Ascending aorta (tissue), 2 donors: ENCODE measurements around the gene ABCC1. TPM values are rescaled to one million over a fixed set of nuclear protein-coding genes. Genes with fewer than 3 reads are reported as not detected.

Experiments used
- DNase-seq, 2 donors: peaks; one replicate each; pipeline ENCODE4 v3.0.0-alpha.2; 2019; ENCODE audit warnings: low spot score in 2 of 2
- H3K27ac ChIP-seq, 2 donors: fragments of 200-600 bp; sonication (generic); one replicate each; pipeline ENCODE4 v1.5.1; 2016 to 2017; ENCODE audit warnings: mild to moderate bottlenecking in 1 of 2
- H3K27me3 ChIP-seq: fragments of 200-600 bp; sonication (generic); one replicate; pipeline ENCODE4 v1.5.1; 2017
- H3K36me3 ChIP-seq, 2 donors: fragments of 200-600 bp; sonication (generic); one replicate each; pipeline ENCODE4 v1.5.1; 2016
- H3K4me1 ChIP-seq, 2 donors: fragments of 200-600 bp; sonication (generic); one replicate each; pipeline ENCODE4 v1.5.1; 2016 to 2017; ENCODE audit warnings: mild to moderate bottlenecking in 1 of 2
- H3K4me3 ChIP-seq, 2 donors: fragments of 200-600 bp; sonication (generic); one replicate each; pipeline ENCODE4 v1.5.1; 2016 to 2017; ENCODE audit warnings: mild to moderate bottlenecking in 1 of 2
- H3K9me3 ChIP-seq, 2 donors: fragments of 200-600 bp; sonication (generic); one replicate each; pipeline ENCODE4 v1.5.1; 2016
- CTCF ChIP-seq, 3 experiments: fragments of 200-600 bp in 2 of 3; fragments of 450-650 bp in 1 of 3; sonication (generic) in 2 of 3; IDR thresholded peaks; one replicate each; pipeline ENCODE4 v1.5.1; 2016 to 2019; ENCODE audit warnings: antibody characterized with exemption in 3 of 3, mild to moderate bottlenecking in 1 of 3, moderate library complexity in 1 of 3
- intact Hi-C: fragments of 100-400 bp; cut with DNase I; formaldehyde crosslinking; loops from one replicate; pipeline ENCODE4 v1.15.1; 2023
- total RNA-seq: library from RNA; depleted of rRNA; stranded (reverse); fragments of >200 nt; gene quantifications from one replicate; pipeline ENCODE4 v1.1.0, GENCODE V29; 2016

ABCC1 gene
- total RNA-seq, 1 donor from 2014 or later = 144 TPM

GRCh38 chr16:16001596-16002255 is 52.3 kb downstream of the ABCC1 start:
- no peak for TF ChIP-seq CTCF (IDR thresholded peaks at IDR 0.05)
- no peak for DNase-seq
- intact Hi-C loops = no loop called here
- Histone ChIP-seq H3K9me3 (no peaks in the 10 kb centered on the region), H3K27ac (no peak overlapping the region), H3K4me1 (peaks cover 8 to 46% of the 10 kb centered on the region in 2 donors), H3K4me3 (no peak overlapping the region), H3K36me3 (no peaks in the 10 kb centered on the region), H3K27me3 (no peaks in the 10 kb centered on the region)

DNA sequence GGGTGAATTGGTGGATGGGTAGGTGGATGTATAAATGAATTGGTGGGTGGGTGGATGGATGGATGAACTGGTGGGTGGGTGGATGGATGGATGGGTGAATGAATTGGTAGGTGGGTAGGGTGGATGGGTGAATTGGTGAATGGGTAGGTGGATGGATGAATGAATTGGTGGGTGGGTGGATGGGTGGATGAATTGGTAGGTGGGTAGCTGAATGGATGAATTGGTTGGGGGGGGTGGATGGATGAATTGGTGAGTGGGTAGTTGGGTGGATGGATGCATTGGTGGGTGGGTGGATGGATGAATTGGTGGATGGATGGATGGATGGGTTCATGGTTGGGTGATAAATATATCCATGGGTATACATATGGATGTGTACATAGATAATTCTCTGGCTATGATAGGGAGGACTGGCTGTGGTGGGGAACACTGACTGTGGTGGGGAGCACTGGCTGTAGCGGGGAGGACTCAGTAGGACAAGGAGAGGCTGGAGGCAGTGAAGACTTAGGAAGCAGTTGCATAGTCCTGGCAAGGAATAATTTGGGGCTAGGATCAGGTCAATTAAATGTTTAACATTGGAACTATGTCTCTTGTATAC is 54.4 kb downstream of the ABCC1 start:
- DNase-seq = no peak
- H3K27me3 ChIP-seq = no peaks in the 10 kb centered on the region
- H3K4me3 ChIP-seq = no peak overlapping the region
- intact Hi-C loops = no loop called here
- peak overlapping the region; percentile 39 to 83 for H3K27ac ChIP-seq
- peaks cover 1 to 3% of the 10 kb centered on the region in 2 donors for H3K36me3 ChIP-seq
- H3K4me1 ChIP-seq = peaks cover 5 to 27% of the 10 kb centered on the region in 2 donors
- TF ChIP-seq CTCF (IDR thresholded peaks at IDR 0.05) = no peak
- no peaks in the 10 kb centered on the region for H3K9me3 ChIP-seq

GRCh38 chr16:16004314-16004749 is 54.9 kb downstream of the ABCC1 start:
- no peak for DNase-seq
- no peaks in the 10 kb centered on the region for H3K27me3 ChIP-seq
- intact Hi-C loops = no loop called here
- no peaks in the 10 kb centered on the region for H3K9me3 ChIP-seq
- TF ChIP-seq CTCF (IDR thresholded peaks at IDR 0.05) = no peak
- peaks cover 0 to 22% of the 10 kb centered on the region in 2 donors for H3K4me1 ChIP-seq
- H3K4me3 ChIP-seq = no peak overlapping the region
- peak overlapping the region; percentile 35 to 83 for H3K27ac ChIP-seq
- peaks cover 3 to 6% of the 10 kb centered on the region in 2 donors for H3K36me3 ChIP-seq

DNA sequence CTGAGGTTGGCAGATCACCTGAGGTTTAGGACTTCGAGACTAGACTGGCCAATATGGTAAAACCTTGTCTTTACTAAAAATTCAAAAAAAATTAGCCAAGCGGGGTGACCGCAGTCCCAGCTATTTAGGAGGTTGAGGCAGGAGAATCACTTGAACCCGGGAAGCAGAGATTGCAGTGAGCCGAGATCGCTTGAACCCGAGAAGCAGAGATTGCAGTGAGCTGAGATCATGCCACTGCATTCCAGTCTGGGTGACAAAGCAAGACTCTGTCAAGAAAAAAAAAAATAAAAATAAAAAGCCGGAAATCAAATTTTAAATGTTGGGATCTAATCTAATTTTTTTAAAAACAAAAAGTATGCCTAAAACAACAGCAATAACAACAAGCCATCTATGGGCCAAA is 56.3 kb downstream of the ABCC1 start:
- Histone ChIP-seq H3K36me3 (peaks cover 11 to 20% of the 10 kb centered on the region in 2 donors), H3K4me1 (peaks cover 0 to 24% of the 10 kb centered on the region in 2 donors), H3K27ac (peak overlapping the region; percentile 35 to 83), H3K4me3 (no peak overlapping the region), H3K9me3 (no peaks in the 10 kb centered on the region), H3K27me3 (no peaks in the 10 kb centered on the region)
- DNase-seq = no peak
- no peak for TF ChIP-seq CTCF (IDR thresholded peaks at IDR 0.05)
- intact Hi-C loops = no loop called here

DNA sequence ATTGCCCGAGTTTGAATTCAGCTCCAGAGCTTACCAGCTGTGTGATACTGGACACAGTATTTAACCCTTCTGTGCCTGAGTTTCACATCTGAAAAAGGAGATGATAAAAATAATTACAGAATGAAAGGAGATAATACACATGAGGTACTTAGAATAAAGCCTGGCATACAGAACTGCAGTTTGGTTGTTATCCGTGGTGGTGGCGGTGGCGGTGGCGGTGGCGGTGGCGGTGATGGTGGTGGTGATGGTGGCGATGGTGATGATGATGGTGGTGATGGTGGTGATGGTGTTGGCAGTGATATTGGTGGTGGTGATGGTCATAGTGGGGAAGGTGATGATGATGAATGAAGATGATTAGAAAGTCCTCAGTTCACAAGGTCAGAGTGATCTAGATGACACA is 57.2 kb downstream of the ABCC1 start:
- peaks cover 0 to 24% of the 10 kb centered on the region in 2 donors for H3K4me1 ChIP-seq
- TF ChIP-seq CTCF (IDR thresholded peaks at IDR 0.05) = no peak
- intact Hi-C loops = no loop called here
- no peaks in the 10 kb centered on the region for H3K9me3 ChIP-seq
- H3K4me3 ChIP-seq = no peak overlapping the region
- no peak for DNase-seq
- H3K27ac ChIP-seq = peak overlapping the region in 1 of 2 donors; percentile 35
- H3K27me3 ChIP-seq = no peaks in the 10 kb centered on the region
- peaks cover 14 to 25% of the 10 kb centered on the region in 2 donors for H3K36me3 ChIP-seq
